HG02642 (cell line): ENCODE measurements around the gene LIN28B.
"Not testable (repeated sequence)": the region's sequence is repeated elsewhere in the genome, so short reads cannot be mapped to it uniquely, and the experiment has no call there.

Experiments used
- ATAC-seq: cut with Tn5 transposase; IDR thresholded peaks from one replicate; pipeline ENCODE4 v1.9.1; 2021; ENCODE audit warnings: mild to moderate bottlenecking; ENCODE audit not compliant: unreplicated experiment, poor library complexity

The LIN28B gene

GRCh38 chr6:105005451-105005850 is 48.5 kb downstream of the LIN28B start:
- no peak for ATAC-seq

- ATAC-seq, result not testable (repeated sequence)
These were observed 56.6 kb downstream of the LIN28B start for GRCh38 chr6:105013459-105013858.

- ATAC-seq, result no peak
These were observed 57.5 kb downstream of the LIN28B start for GRCh38 chr6:105014448-105014847.

GRCh38 chr6:105014954-105015353 is 58.0 kb downstream of the LIN28B start:
- no peak for ATAC-seq

- ATAC-seq, result no peak
These were observed 58.6 kb downstream of the LIN28B start for GRCh38 chr6:105015482-105015881.

- no peak for ATAC-seq
These were observed 62.4 kb downstream of the LIN28B start for GRCh38 chr6:105019285-105019684.

- no peak for ATAC-seq
These were observed 64.5 kb downstream of the LIN28B start for GRCh38 chr6:105021399-105021798.

- ATAC-seq, result no peak
These were observed 65.5 kb downstream of the LIN28B start for GRCh38 chr6:105022416-105022815.

GRCh38 chr6:105024803-105025202 is 67.9 kb downstream of the LIN28B start:
- ATAC-seq, result no peak

GRCh38 chr6:105028898-105029297 is 72.0 kb downstream of the LIN28B start:
- no peak for ATAC-seq

- no peak for ATAC-seq
These were observed 72.7 kb downstream of the LIN28B start for GRCh38 chr6:105029581-105029980.

- no peak for ATAC-seq
These were observed 77.6 kb downstream of the LIN28B start for GRCh38 chr6:105034470-105034869.

GRCh38 chr6:105035299-105035698 is 78.4 kb downstream of the LIN28B start:
- ATAC-seq, result no peak

- ATAC-seq, result no peak
These were observed 79.4 kb downstream of the LIN28B start for GRCh38 chr6:105036351-105036750.

- no peak for ATAC-seq
These were observed 81.4 kb downstream of the LIN28B start for GRCh38 chr6:105038259-105038658.

GRCh38 chr6:105041880-105042279 is 85.0 kb downstream of the LIN28B start:
- ATAC-seq, result no peak

- no peak for ATAC-seq
These were observed 85.7 kb downstream of the LIN28B start for GRCh38 chr6:105042648-105043047.

- ATAC-seq, result no peak
These were observed 87.1 kb downstream of the LIN28B start for GRCh38 chr6:105043979-105044378.

- no peak for ATAC-seq
These were observed 88.6 kb downstream of the LIN28B start for GRCh38 chr6:105045526-105045925.

GRCh38 chr6:105051941-105052471 is 95.1 kb downstream of the LIN28B start:
- ATAC-seq, result no peak

GRCh38 chr6:105056646-105057045 is 99.7 kb downstream of the LIN28B start:
- ATAC-seq, result no peak

- ATAC-seq, result no peak
These were observed 100.3 kb downstream of the LIN28B start for GRCh38 chr6:105057160-105057559.

GRCh38 chr6:105058316-105058715 is 101.4 kb downstream of the LIN28B start:
- no peak for ATAC-seq
